IPS DF 6.9 (cell line): ENCODE data around the gene GRIK4.

Experiments
- DNase-seq: peaks from one replicate; pipeline ENCODE4 v3.0.0-alpha.2; 2013; ENCODE audit warnings: low read depth, low spot score
- H3K27ac ChIP-seq: one replicate; pipeline ENCODE4 v1.5.1; 2013; ENCODE audit warnings: low read length, control low read depth
- H3K27me3 ChIP-seq: 2 replicates; pipeline ENCODE4 v1.6.1; 2013; ENCODE audit warnings: mild to moderate bottlenecking, low read length; ENCODE audit not compliant: control insufficient read depth, insufficient read depth
- H3K36me3 ChIP-seq: 2 replicates; pipeline ENCODE4 v1.6.1; 2013; ENCODE audit warnings: low read length; ENCODE audit not compliant: control insufficient read depth, insufficient read depth
- H3K4me1 ChIP-seq: 2 replicates; pipeline ENCODE4 v1.6.1; 2013; ENCODE audit warnings: low read length; ENCODE audit not compliant: control insufficient read depth, insufficient read depth
- H3K4me3 ChIP-seq: 2 replicates; pipeline ENCODE4 v1.5.1; 2013; ENCODE audit warnings: mild to moderate bottlenecking, low read length
- H3K9me3 ChIP-seq: 2 replicates; pipeline ENCODE4 v1.6.1; 2013; ENCODE audit warnings: low read length, inconsistent platforms; ENCODE audit not compliant: control insufficient read depth, insufficient read depth
- WGBS: extraction: QIAGEN DNeasy Blood & Tissue Kit; methylation state at CpG from one replicate; pipeline ENCODE4 v1.1.7; 2013; ENCODE audit warnings: mixed read lengths, missing lambda C conversion rate; ENCODE audit not compliant: insufficient read length, insufficient coverage; 5-methylcytosine and 5-hydroxymethylcytosine counted together

The GRIK4 gene

DNA sequence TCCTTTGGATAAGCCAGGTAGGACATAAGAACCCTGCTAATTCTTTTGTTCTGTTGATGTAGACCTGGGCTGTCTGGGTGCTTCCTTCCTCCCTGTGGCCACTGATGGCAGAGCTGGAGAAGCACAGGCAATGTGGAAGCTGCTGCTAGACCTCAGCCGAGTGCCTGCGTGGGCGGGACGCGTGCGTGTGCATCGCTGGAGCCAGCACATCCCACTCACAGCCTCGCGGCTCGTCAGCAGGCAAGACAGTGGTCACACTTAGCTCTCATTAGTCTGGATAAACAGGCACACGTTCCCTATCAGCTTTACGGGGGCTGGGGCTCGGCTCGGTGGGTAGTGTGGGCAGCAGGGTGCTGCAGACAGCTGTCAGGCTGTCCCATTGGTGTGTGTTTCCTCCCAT lies 155.7 kb downstream of the GRIK4 start:
- Histone ChIP-seq H3K4me3 (no peak overlapping the region), H3K27ac (no peak overlapping the region), H3K36me3 (no peaks in the 10 kb centered on the region), H3K9me3 (no peaks in the 10 kb centered on the region), H3K4me1 (no peaks in the 10 kb centered on the region), H3K27me3 (no peaks in the 10 kb centered on the region)
- no peak for DNase-seq
- no CpG with 5 or more reads among the region's 14 CpGs for WGBS

DNA sequence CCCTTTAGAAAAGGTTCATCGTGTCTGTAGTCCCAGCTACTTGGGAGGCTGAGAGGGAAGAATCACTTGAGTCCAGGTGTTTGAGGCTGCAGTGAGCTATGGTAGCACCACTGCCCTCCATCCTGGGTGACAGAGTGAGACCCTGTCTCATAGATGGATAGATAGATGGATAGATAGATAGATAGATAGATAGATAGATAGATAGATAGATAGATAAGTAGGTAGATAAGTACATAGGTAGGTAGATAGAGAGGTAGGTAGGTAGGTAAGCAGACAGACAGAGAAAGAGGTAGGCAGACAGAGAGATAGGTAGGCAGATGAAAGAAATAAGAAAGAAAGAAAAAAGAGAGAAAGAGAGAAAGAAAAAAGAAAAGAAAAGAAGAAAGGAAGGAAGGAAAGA lies 156.4 kb downstream of the GRIK4 start:
- no peaks in the 10 kb centered on the region for H3K27me3 ChIP-seq
- no peaks in the 10 kb centered on the region for H3K9me3 ChIP-seq

DNA sequence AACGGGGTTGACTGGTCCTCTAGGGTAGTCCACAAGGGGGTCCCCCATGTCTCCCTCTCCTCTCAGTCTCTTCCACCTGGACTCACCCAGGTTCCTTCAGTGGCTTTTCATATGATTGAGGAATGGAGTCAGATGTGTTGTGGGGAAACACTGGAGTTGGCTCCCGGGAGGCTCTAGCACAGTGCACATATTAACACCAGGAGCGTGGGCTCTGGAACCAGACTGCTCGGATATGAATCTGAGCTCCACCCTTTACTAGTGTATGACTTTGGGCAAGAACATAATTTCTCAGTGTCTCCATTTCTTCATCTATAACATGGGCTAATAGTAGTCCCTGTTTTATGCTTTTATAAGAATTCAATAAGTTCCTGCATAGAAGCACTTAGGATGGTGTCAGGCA lies 157.0 kb downstream of the GRIK4 start:
- Histone ChIP-seq H3K4me3 (no peak overlapping the region), H3K36me3 (no peaks in the 10 kb centered on the region), H3K9me3 (no peaks in the 10 kb centered on the region), H3K27ac (no peak overlapping the region), H3K27me3 (no peaks in the 10 kb centered on the region), H3K4me1 (no peaks in the 10 kb centered on the region)
- WGBS, result no CpG with 5 or more reads among the region's 4 CpGs
- DNase-seq, result no peak

More for the DNA sequence above, 156.4 kb downstream of the GRIK4 start:
- H3K4me3 ChIP-seq, result no peak overlapping the region
- no peak for DNase-seq
- no CpG with 5 or more reads among the region's 1 CpG for WGBS
- no peak overlapping the region for H3K27ac ChIP-seq
- no peaks in the 10 kb centered on the region for H3K36me3 ChIP-seq
- no peaks in the 10 kb centered on the region for H3K4me1 ChIP-seq

DNA sequence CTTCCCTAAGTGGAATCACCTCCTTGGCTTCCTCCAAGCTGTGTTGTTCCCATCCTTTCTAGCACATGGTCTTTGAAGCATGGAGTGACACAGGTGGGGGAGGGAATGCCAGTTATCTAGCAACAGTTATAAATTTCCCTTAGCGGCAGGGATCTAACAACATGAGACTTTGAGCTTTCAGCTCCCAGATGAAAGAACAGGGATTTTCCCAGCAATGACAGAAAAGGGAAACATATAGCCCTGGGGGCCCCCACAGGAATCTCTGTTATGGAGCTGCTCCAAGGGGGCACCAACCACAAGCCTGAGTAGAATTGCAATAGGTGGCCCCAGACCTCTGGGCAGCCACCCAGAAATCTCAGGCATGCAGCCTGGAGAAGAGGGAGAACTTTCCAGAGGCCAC lies 163.0 kb downstream of the GRIK4 start:
- no peaks in the 10 kb centered on the region for H3K27me3 ChIP-seq
- no peak overlapping the region for H3K4me3 ChIP-seq
- no peak overlapping the region for H3K27ac ChIP-seq
- DNase-seq, result no peak
- no peaks in the 10 kb centered on the region for H3K36me3 ChIP-seq
- no peaks in the 10 kb centered on the region for H3K4me1 ChIP-seq
- WGBS, result no CpG with 5 or more reads among the region's 1 CpG
- no peaks in the 10 kb centered on the region for H3K9me3 ChIP-seq

DNA sequence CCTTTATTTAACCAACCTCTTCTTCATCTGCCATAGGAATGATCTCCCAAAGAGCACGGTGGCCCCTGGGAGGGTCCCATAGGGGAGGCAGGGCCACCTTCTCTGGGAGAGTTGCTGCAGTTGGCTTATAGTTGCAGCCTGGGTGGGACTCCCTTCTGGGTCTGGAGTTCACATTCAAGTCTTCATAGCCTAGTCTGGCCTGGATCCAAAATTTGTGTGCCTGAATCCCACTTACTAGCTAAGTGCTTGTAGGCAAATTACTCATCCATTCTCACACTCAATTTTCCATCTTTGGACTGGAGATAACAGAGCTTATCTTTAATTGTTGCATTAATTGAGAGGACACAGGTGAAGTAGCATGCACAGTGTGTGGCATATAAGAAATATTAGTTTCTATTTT lies 163.6 kb downstream of the GRIK4 start:
- Histone ChIP-seq H3K27ac (no peak overlapping the region), H3K36me3 (no peaks in the 10 kb centered on the region), H3K4me3 (no peak overlapping the region), H3K27me3 (no peaks in the 10 kb centered on the region), H3K9me3 (no peaks in the 10 kb centered on the region), H3K4me1 (no peaks in the 10 kb centered on the region)
- DNase-seq, result no peak
- no CpG with 5 or more reads among the region's 1 CpG for WGBS

DNA sequence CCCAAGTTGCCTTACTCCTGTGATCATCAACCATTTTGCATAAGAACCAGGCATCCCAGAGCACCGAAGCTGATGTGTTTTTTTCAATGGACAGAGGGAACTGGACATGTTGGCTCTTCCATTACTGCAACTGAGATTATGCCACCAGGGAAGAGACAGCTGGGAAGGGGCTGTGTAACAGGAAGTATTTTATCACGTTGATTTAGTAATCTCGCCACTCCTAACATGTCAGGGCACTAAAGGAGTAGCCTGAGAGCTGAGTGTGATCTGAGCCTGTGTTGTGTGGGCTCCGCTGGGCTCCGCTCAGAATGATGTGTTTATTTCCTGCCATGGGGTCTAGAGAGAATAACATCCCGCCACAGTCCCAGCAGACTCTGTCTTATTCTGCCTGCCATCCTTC lies 165.4 kb downstream of the GRIK4 start:
- Histone ChIP-seq H3K36me3 (no peaks in the 10 kb centered on the region), H3K9me3 (no peaks in the 10 kb centered on the region), H3K27ac (no peak overlapping the region), H3K4me1 (peaks cover 2% of the 10 kb centered on the region), H3K4me3 (no peak overlapping the region), H3K27me3 (no peaks in the 10 kb centered on the region)
- no CpG with 5 or more reads among the region's 6 CpGs for WGBS
- no peak for DNase-seq

DNA sequence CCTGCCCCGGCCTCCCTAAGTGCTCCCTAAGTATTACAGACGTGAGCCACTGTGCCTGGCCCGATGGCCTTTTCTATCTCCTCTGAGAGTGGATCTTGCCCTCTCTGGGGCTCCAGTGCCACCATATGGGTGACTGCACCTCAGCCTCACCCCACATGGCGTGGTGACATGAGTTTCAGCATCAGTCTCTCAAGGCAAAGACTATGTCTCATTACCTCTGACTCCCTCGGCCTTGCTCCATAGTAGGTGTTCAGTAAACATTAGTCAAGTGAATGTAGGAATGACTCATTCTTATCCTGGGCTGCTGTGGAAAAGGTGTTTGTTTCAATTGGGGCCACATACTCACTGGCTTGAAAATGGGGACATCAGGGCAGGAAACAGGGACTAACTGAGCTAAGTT lies 168.8 kb downstream of the GRIK4 start:
- H3K27me3 ChIP-seq, result no peaks in the 10 kb centered on the region
- no peak for DNase-seq
- H3K36me3 ChIP-seq, result no peaks in the 10 kb centered on the region
- no peak overlapping the region for H3K4me3 ChIP-seq
- no peaks in the 10 kb centered on the region for H3K9me3 ChIP-seq
- H3K27ac ChIP-seq, result no peak overlapping the region
- H3K4me1 ChIP-seq, result peaks cover 5% of the 10 kb centered on the region
- WGBS, result no CpG with 5 or more reads among the region's 5 CpGs

DNA sequence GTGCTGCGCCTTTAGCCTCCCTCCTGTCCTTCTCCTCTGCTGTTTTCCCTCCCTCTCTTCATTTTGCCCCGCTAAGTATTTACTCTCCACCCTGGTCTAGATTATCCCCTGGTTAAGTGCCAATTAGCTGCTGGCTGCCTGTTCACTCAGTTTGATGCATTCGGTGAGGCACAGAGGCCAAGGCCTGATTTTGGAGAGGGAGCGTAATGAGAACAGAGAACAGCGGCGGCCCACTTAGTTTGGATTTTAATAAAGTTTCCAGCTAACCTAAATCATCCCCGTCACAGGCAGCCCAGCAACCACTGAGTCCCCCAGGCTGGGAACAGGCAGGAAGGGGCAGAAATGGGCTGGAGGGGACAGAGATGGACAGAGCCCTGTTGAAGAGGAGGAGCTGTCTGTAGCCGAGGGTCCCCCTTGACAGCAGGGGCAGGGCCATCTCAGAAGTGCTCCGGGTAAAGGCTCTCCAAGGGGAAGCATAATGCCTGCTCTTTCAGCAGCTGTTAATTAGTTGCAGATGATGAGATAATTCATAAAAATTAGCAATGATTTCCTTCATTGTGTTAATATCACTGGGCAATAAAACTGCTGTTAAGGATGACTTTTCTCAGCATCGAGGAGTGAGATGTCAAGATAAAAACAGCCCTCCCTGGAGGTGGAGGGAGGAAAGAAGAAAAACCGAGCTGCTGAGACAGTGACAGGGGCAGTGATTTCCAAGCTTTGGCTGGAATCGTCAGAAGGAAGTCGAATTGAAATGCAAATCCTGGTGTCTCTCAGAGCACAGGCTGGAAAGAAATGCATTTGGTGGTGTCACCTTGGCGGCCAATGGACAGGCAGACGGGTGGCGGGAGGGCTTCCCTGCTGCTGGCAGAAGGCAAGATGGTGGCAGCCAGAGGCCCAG lies 170.1 kb downstream of the GRIK4 start:
- Histone ChIP-seq H3K9me3 (no peaks in the 10 kb centered on the region), H3K36me3 (no peaks in the 10 kb centered on the region), H3K4me1 (peaks cover 5% of the 10 kb centered on the region), H3K27ac (no peak overlapping the region), H3K27me3 (no peaks in the 10 kb centered on the region), H3K4me3 (no peak overlapping the region)
- WGBS, result no CpG with 5 or more reads among the region's 16 CpGs
- no peak for DNase-seq

DNA sequence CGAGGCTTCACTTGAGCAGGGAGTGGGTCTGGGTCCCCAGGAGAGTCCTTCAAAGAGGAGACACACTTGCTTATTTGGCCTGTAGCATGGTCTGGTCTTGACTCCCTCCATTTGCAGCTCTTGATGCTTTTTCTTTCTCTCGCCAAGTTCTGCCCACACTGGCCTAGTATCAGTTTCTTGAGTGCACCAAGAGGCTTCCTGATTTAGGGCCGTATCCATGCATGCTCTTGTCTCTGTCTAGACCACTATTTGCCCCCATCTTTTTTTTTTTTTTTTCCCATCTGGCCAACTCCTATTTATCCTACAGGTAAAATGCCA lies 170.7 kb downstream of the GRIK4 start:
- H3K36me3 ChIP-seq, result no peaks in the 10 kb centered on the region
- no CpG with 5 or more reads among the region's 3 CpGs for WGBS
- no peaks in the 10 kb centered on the region for H3K9me3 ChIP-seq
- H3K4me1 ChIP-seq, result peaks cover 5% of the 10 kb centered on the region
- H3K27me3 ChIP-seq, result no peaks in the 10 kb centered on the region
- H3K27ac ChIP-seq, result no peak overlapping the region
- no peak overlapping the region for H3K4me3 ChIP-seq
- no peak for DNase-seq

DNA sequence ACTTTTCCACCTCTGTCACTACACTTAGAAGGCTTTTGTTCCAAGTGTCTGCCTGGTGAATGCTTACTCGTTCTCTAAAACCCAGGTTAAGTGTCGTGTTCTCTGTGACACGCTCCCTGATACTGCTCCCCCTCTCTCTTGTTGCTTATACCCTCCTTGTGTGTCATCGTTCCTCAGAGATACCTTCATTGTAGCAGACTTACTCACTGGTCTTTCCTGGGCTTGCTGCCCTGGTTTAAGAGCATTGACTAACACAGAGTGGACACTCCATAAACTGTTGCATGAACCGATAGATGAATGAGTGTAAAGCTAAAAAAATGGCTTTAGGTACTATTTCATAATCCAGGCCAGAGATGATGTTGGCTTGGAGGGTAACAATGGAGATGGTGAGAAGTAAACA lies 171.3 kb downstream of the GRIK4 start:
- no peak for DNase-seq
- Histone ChIP-seq H3K27me3 (no peaks in the 10 kb centered on the region), H3K36me3 (no peaks in the 10 kb centered on the region), H3K4me3 (no peak overlapping the region), H3K27ac (no peak overlapping the region), H3K9me3 (no peaks in the 10 kb centered on the region), H3K4me1 (peaks cover 5% of the 10 kb centered on the region)
- no CpG with 5 or more reads among the region's 5 CpGs for WGBS

GRCh38 chr11:120686516-120686915 lies 175.0 kb downstream of the GRIK4 start:
- WGBS, result no CpG with 5 or more reads among the region's 7 CpGs
- H3K4me3 ChIP-seq, result no peak overlapping the region
- H3K27ac ChIP-seq, result no peak overlapping the region
- DNase-seq, result no peak
- no peaks in the 10 kb centered on the region for H3K27me3 ChIP-seq
- peaks cover 2% of the 10 kb centered on the region; the same call in 1 of the 2 replicates for H3K4me1 ChIP-seq
- no peaks in the 10 kb centered on the region for H3K9me3 ChIP-seq
- H3K36me3 ChIP-seq, result no peaks in the 10 kb centered on the region
